GM19035 (cell line): ENCODE data around the gene HKDC1.
"Not testable (repeated sequence)": the region's sequence is repeated elsewhere in the genome, so short reads cannot be mapped to it uniquely, and the experiment has no call there.

Experiments used
- ATAC-seq: cut with Tn5 transposase; IDR thresholded peaks from one replicate; pipeline ENCODE4 v1.9.1; 2021; ENCODE audit not compliant: unreplicated experiment

HKDC1 gene, protein sequence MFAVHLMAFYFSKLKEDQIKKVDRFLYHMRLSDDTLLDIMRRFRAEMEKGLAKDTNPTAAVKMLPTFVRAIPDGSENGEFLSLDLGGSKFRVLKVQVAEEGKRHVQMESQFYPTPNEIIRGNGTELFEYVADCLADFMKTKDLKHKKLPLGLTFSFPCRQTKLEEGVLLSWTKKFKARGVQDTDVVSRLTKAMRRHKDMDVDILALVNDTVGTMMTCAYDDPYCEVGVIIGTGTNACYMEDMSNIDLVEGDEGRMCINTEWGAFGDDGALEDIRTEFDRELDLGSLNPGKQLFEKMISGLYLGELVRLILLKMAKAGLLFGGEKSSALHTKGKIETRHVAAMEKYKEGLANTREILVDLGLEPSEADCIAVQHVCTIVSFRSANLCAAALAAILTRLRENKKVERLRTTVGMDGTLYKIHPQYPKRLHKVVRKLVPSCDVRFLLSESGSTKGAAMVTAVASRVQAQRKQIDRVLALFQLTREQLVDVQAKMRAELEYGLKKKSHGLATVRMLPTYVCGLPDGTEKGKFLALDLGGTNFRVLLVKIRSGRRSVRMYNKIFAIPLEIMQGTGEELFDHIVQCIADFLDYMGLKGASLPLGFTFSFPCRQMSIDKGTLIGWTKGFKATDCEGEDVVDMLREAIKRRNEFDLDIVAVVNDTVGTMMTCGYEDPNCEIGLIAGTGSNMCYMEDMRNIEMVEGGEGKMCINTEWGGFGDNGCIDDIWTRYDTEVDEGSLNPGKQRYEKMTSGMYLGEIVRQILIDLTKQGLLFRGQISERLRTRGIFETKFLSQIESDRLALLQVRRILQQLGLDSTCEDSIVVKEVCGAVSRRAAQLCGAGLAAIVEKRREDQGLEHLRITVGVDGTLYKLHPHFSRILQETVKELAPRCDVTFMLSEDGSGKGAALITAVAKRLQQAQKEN

GRCh38 chr10:69220041-69220451 lies at the start of gene HKDC1:
TSS of gene HKDC1 (plus strand) at chr10:69220332. CDS start at chr10:69220436, 104 bp downstream.
- ATAC-seq: no peak

DNA sequence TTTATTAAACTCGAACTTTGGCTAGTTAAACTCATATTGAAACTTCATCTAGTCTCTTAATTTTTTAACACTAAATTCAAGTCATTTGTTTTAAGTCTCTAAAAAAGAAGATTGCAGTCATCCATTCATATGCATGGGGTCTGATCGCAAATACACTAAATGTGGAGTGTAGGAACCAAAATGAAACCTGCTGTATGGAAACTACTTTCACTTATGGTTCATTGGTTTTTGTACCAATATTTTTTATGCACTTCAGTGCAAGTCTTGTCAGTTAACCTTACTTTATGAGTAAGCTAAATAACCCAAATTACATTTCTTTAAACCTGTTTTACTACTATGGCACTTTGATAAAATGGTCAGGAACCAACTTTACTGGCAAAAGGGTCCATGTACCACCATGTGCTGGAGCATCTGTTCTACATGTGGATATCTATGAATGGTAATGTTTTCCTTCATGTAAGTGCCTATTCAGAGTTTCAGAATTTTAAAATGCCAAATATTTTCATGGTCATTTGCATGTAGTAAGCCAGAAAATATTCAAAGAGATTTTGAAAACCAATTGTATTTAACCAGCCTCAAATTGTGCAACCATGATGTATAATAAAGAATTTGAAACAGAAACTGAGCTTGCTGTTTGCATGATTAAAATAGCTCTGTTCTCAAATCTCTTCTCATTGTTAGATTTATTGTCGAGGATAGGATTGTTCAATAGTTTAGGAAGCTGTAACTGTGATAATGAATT lies 47.7 kb upstream of the HKDC1 start:
- no peak for ATAC-seq

GRCh38 chr10:69175326-69175725 lies 44.8 kb upstream of the HKDC1 start:
- not testable (repeated sequence) for ATAC-seq

GRCh38 chr10:69176823-69177222 lies 43.3 kb upstream of the HKDC1 start:
- ATAC-seq: no peak

- ATAC-seq: peak; percentile 29
Measured at GRCh38 chr10:69179089-69179742, 40.9 kb upstream of the HKDC1 start.

GRCh38 chr10:69179743-69180524 lies 40.2 kb upstream of the HKDC1 start, which contains the start of gene SUPV3L1:
TSS of gene SUPV3L1 (plus strand) at chr10:69180234. CDS start at chr10:69180292, 58 bp downstream.
- peak; percentile 81 for ATAC-seq

GRCh38 chr10:69180525-69181204 lies 39.5 kb upstream of the HKDC1 start:
- no peak for ATAC-seq

DNA sequence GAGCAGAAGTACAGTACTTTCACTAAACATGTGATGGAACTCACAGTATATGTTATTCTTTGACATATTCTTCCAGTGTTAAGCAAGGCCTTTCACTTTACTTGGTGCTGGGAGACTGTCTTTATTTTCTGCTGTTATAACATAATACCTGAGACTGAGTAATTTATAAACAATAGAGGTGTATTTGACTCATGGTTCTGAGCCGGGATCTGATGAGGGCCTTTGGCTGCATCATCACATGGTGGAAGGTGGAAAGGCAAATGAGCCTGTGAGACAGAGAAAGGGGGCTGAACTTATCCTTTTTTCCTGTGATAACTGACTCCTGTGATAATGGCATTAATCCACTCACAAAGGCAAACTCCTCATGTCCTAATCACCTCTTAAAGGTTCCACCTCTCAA lies 38.7 kb upstream of the HKDC1 start:
- ATAC-seq: no peak

DNA sequence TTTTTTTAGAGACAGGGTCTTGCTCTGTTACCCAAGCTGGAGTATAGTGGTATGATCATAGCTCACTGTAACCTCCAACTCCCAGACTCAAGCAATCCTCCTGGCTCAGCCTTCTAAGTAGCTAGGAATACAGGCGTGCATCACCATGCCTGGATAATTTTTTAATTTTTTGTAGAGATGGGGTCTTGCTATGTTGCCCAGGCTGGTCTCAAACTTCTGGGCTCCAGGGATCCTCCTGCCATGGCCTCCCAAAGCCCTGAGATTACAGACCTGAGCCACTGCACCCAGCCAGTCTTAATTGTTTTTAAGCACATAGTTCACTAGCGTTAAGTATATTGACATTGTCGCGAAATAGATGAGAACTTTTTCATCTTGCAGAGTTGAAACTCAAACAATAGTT lies 38.1 kb upstream of the HKDC1 start:
- no peak for ATAC-seq

DNA sequence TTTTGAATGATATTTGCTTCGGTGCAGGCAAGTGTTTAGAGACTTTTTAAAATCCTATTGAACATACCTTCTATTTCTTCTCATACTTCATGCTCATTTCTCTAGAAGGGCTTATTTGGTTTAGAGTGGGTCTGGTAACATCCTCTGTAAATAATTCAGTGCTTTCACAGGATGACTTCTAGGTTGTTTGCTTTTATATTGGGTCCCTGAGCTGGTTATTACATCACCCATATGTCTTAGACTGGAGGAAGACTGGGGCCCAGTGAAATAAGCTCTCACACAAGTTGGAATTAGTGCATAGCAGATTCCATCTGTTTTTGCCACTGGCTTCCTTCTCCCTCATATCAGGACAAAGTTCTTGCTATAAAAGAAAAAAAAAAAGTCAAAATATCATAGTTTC lies 33.6 kb upstream of the HKDC1 start:
- ATAC-seq: no peak

DNA sequence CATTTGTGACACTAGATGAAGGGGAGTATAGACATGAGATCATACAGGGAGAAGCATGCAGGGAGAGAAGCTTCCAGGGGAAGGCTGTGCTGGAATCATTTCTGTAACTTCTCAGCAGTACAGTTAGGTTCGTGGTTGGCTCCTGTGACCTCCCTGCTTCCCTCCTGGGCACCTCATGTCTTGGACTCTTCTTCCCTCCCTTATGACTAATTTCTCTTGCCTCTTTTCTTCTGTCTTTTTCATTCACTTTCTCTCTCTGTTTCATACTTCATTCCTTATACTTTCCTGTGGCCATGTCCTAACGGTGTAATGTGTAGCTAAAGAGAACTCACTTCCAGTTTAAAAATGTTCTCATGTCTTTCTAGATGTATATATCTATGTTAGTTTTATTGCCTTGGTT lies 19.1 kb upstream of the HKDC1 start:
- ATAC-seq: no peak

DNA sequence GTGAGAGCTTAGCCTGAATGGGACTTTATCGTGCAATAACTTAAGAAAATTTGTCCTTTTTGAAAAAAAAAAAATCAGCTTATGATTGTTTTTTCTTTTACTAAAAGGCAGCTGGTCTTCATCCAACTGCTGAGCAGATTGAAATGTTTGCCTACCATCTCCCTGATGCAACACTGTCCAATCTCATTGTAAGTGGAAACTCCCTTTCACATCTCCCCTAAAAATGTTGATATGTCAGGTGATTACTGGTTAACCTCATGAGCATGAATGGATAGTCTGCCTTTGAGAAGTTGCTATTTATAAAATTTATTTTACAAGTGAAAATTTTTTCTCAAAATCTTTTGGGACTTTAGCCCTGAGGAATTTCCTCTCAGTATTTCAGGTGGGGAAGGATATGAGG lies 17.8 kb upstream of the HKDC1 start:
- ATAC-seq: no peak

- no peak for ATAC-seq
Measured at GRCh38 chr10:69208761-69209160, 11.4 kb upstream of the HKDC1 start.

DNA sequence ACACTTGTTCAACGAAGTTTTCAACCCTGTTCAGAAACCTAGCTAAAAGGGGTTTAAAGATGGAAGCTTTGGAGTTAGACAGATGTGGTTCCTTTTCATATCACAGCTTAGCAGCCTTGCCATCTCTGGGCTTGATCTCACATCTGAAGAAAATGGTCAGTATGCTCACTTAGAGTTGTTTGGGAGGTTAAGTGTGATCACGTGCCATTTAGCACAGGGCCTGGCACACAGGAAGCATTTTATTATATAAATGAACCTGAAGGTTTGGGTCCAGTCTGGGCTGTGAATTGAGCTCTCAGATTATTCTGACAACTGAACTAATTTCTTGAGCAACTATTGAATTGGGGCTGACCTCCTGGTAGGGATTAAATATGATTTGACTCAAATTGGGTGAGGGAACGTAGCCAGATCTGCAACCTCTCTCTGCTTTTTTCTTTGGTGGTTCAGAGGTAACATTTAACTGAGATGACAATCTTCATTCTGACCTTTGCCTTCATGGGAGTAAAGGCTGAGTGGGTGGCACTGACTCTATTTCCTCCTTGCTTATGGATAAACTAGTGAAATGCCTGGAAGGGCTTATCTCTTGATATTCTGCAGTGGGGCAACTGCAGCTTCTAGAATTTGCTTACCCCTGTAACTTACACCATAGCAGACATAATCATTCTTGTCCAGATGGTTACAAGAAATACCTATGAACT lies 10.2 kb upstream of the HKDC1 start:
- ATAC-seq: no peak

- ATAC-seq: no peak
Measured at GRCh38 chr10:69211104-69211503, 9.0 kb upstream of the HKDC1 start.

DNA sequence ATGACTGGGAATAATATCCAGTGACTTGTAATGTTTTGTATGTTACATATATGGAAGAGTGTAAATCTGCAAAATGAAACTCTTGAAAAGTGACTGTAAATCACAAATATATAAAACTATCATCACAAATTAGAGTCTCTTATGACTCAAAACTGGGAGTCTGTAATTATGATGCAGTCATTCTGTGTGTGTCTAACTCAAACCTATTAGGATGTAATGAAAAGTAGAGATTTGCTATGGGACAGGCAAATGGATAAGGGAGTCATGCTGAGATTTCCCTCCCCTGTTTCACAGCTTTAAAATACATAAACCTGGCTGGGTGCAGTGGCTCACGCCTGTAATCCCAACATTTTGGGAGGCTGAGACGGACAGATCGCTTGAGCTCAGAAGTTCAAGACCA lies 8.6 kb upstream of the HKDC1 start:
- no peak for ATAC-seq

- no peak for ATAC-seq
Measured at GRCh38 chr10:69213591-69214311, 6.4 kb upstream of the HKDC1 start.

DNA sequence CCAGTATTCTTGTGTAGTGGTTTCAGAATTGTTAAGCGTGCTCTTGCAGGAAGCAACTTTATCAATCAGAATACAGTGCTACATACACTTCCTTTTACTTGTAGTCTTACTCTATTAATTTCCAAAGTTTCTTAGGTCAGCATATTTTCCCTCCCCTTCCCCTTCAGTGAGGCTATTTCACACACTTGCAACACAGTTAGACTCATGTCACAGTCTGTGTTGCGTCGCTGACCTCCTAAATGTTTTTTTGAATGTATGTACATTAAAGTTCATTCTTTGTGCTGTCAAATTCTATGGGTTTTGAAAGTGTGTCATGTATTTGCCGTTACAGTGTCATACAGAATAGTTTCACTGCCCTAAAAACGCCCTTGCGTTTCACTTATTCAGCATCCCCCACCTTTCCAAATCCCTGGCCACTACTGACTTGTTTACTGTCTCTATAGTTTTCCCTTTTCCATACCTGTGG lies 5.4 kb upstream of the HKDC1 start:
- no peak for ATAC-seq
